ENCODE results near the gene NUDT8.
A peak's percentile ranks its signal among the peaks of the same experiment; 100 is the strongest.
"Not testable (repeated sequence)": the region's sequence is repeated elsewhere in the genome, so short reads cannot be mapped to it uniquely, and the experiment has no call there.

Gene NUDT8

GRCh38 chr11:67642173-67643120 lies 12.7 kb upstream of the NUDT8 start:
- no peak for DNase-seq (ENCODE audit: low read depth in 2 of 2)

- no peak for DNase-seq (ENCODE audit: low read depth in 2 of 2)
These were observed 11.8 kb upstream of the NUDT8 start for GRCh38 chr11:67641338-67642172.

DNA sequence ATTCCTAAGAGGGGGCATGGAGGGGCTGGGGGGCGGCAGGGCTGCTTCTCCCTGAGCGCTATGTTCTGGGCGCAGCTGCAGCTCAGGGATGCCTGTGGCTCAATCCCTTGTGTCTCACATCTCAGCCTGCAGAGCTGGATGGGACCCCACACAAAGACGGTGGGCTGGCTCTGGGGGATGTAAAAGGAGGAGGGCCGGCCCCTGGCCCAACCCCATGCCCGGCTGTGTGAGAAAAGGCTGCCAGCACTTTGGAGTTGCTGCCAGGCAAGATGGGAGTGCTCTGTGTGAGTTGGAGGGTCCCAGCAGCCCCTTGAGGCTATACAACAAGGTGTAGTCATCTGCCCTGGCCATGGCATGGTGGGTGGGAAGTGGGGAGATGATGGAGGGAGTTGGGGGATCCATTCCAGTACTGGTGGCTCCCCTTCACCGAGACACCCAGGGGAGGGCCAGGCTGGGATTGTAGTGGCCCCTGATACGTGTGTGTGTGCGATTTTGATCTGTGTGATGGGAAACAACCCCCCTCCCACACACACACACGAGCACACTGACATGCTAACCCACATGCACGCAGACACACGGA lies 11.1 kb upstream of the NUDT8 start:
- no peak for DNase-seq (ENCODE audit: low read depth in 2 of 2)

DNA sequence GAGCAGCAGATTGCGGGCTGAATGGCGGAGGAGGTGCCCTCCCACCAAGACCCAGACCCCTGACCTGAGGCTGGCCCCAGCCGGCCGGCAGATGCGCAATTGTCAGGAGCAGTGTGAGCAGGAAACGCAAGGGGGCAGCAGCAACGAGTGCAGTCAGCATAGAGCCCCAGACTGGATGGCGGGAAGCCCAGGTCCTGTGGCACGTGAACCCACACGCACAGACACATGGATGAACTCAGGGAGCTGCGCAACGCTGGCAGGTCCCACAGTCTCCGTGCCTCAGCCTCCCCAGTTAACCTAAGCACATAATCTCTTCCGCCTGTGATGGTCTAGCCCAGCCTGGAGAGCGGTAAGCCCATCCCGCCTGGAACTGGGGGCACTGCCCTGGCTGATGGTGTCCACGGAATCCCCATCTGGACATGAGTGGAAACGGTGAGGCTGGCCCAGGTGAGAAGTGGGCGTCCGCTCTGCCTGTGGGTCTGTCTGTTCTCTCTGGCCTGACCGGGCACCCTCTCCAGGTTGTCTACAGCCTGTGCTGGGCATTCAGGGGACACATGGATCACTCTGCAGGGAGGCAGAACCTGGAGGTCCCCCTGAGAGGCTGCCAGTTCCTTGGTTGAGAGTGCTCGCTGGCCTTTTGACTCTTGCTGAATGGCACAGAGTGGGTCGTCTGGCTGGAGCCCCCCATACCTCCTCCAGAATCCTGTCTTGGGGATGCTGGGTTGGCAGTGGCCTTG lies 10.5 kb upstream of the NUDT8 start:
- DNase-seq (ENCODE audit: low read depth in 2 of 2), result peak in 1 of 2 donors; percentile 27

DNA sequence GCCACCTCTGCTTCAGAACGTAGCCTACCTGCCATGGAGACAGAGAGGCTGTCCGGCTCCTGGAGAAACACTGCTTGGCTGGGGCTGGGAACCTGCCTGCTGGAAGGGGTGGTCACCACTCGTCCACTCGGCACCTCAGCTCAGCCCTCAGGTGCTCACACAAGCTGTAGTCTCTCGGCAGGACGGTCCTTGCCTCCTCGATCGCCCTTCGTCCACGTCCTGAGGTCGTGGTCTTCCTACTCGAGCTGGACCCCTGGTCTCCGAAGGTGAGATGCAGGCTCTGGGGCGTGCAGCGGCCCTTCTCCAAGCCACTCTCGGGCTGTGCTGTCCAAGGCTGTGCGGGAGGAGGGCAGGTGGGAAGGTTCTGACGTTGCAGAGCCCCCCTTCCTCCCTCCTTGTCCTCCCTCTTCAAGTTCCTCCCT lies 9.7 kb upstream of the NUDT8 start, which contains the start of gene TBX10:
Gene TBX10, minus strand, starts transcription at position 326 of the 422 bp plus-strand sequence. Its CDS starts 291 bp downstream, at position 35.
- DNase-seq (ENCODE audit: low read depth in 2 of 2), result no peak

DNA sequence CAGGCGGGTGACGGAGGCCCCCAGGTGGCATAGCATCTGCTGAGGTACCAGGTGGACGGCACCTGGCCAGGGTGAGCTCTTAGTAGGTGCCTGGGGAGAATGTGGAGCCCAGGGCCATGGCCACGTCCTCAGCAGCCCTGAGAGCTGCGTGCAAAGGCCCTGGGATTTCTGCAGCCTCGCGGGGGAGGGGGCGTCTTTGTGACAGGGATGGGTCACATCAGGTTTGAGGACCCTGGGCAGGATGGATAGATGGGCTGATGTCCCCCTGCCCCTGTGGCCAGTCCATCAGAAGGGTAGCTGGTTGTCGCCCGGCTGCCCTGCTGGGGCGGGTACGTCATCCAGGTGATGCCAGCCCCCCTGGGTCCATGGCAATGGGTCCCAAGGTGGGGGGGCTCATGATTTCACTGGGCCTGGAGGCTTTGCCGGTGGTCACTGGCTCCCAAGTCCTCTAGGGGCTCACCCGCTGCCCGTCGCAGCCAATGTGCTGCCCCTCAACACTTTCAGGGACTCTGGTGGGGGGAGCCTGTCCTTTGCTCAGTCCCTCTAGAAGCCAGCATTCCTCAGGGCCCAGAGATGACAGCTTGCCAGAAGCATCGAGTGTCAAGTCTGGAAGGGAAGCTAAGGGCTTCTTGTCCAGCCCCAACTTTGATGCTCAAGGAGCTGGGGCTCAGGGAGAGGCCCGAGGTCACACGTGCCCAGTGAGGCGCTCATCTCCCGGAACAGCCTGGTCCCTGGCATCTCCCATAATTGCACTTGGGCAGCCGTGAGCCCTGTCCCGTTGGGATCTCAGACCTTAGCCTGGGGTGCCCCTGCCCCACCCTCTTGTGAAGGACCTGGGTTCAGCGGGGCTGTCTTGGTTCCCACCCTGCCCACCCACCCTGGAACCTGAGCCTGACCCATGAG lies 9.0 kb upstream of the NUDT8 start:
- DNase-seq (ENCODE audit: low read depth in 2 of 2), result no peak

GRCh38 chr11:67637441-67637840 lies 7.7 kb upstream of the NUDT8 start:
- DNase-seq (ENCODE audit: low read depth in 2 of 2), result not testable (repeated sequence)

GRCh38 chr11:67636962-67637361 lies 7.2 kb upstream of the NUDT8 start:
- no peak for DNase-seq (ENCODE audit: low read depth in 2 of 2)

GRCh38 chr11:67635231-67635521 lies 5.4 kb upstream of the NUDT8 start:
- no peak for DNase-seq (ENCODE audit: low read depth in 2 of 2)

- DNase-seq (ENCODE audit: low read depth in 2 of 2), result no peak
These were observed 4.9 kb upstream of the NUDT8 start for GRCh38 chr11:67634366-67635230.

DNA sequence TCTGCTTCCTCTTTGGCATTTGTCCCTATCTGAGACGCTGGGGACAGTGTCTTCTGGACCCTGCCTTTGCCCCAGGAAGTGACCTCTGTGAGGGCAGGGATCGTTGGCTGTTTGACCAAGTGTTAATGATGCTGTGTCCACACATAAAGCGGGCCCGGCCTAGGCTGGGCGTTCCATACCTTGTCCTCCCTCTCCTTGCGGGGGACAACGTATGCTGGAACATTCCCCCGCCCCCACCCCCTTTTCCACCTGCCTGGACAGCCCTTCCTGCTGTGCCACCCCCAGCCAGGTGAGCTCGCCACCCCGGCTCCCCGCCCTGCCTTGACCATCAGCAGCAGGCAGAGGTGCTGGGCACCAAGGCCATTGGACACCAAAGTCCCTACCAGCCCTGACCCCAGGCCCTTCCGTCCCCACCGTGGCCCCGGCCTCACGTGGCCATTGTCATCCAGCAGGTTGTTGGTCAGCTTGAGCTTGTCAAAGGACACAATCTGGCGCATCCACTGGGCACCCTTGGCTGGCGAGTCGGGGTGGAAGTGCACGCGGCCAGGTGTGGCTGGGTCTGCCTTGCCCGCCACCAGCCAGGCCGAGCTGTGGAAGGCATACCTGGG lies 4.1 kb upstream of the NUDT8 start:
- no peak for DNase-seq (ENCODE audit: low read depth in 2 of 2)

DNA sequence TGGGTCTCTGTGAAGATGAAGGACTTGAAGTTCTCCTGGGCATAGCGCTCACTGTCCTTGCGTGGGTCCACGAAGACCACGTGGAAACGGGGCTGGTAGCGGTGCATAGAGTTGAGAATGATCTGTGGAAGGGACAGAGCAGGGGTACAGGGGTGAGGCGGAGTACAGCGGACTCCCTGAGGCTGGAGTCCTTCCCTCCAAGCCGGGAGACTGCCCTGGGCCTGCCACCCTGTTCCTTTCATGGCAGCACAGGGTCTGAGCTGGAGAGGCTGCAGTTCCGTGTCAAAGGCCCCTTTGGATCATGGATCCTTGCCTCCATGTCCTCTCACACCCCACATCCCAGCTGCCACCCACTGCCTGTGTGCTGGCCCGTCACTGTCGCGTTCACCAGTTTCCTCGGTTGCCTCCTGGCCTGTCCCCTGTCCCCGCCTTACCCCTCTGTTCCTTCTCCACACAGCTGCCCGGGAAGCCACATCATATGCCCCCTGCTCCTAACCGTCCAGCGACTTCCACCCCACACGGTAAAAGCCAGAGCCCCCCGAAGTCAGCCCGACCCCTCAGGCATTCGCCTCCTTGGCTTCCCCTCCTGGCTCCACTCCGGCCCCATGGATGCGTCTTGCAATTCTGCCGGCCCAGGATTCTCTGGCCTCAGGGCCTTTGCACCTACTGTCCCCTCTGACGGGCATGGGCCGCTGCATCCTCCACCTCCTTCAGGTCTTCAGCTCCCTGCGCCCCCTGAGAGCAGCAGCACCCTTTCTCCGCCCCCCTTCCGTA lies 3.4 kb upstream of the NUDT8 start:
- DNase-seq (ENCODE audit: low read depth in 2 of 2), result no peak

- no peak for DNase-seq (ENCODE audit: low read depth in 2 of 2)
These were observed 2.6 kb upstream of the NUDT8 start for GRCh38 chr11:67632175-67632981.

DNA sequence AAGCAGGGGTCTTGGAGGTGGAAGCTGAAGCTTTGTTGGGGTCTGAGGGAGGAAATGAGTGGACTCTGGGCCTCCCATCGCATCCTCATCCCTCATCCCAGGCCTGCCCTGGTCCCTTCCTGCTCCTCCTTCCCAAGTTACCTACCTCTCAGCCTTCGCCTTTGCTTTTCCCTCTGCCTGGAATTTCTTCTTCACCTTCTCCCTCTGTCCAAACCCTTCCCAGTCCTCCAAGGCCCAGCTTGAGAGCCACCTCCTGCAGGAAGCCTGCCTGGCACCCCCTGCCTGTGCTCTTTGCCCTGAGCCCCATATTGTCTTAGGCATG lies 2.1 kb upstream of the NUDT8 start:
- no peak for DNase-seq (ENCODE audit: low read depth in 2 of 2)

- DNase-seq (ENCODE audit: low read depth in 2 of 2), result no peak
These were observed 1.7 kb upstream of the NUDT8 start for GRCh38 chr11:67631411-67631810.

DNA sequence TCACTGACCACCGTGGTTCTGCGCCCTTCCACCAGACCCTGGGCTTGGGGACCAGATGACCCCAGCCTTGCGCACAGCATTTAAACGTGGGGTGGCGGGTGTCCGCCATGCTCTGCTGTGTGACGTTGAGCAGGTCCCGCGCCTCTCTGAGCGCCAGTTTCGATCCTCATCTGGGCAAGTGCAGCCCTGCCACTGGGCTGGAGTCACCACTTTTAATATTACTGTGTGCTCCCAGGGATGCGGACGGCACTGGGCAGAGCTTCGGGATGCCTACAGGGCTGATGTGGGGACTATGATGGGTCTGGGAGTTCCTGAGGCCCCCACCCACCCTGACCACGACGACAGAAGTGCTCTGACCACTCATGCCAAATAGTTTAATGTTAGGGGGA lies 1.2 kb upstream of the NUDT8 start:
- DNase-seq (ENCODE audit: low read depth in 2 of 2), result no peak

DNA sequence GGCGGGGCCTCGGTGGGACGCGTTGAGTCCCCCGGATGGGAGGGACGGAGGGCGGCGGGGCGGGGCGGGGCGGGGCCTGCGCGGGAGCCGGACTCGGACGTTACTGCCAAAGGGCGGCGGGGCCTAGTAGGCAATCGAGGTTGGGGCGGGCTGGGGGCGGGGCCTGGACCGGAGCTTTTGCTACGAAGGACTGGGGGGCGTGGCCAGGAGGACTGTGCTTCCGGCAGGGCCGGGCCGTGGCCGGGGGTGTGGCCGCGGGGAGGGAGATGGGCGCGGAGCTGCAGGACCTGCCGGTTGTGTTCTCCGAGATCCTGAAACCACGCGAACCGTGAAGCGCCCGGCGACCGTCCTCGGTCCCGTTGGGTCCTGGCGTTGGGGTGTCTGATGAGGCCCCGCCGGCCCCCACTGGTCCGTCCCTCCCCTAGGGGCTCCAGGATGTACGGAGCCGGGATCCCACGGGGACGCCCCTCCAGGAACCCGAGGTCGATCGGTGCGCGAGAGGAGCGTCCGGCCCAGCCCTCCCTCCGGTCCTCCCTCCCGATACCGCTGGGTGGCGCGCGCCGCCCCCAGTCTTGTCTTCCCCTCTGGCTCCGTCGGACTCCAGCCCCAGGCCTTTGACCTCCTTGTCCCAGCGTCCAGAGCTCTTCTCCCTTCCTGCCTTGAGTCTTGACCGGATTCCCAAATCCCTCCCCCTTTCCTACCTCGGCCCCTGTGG lies 648 bp upstream of the NUDT8 start:
- DNase-seq (ENCODE audit: low read depth in 2 of 2), result peak; percentile 87 to 96
